ENCODE data around the gene PJA2.

PJA2 gene

GRCh38 chr5:109354761-109355160, 55.0 kb downstream of the PJA2 start:
- Histone ChIP-seq H3K4me3 (replicated peaks; ENCODE audit: low read depth, low read length) (no peak overlapping the region), H3K27me3 (replicated peaks; ENCODE audit: control insufficient read depth, insufficient read depth, low read length) (no peaks in the 10 kb centered on the region), H3K36me3 (ENCODE audit: control insufficient read depth, insufficient read depth, low read length) (peaks cover 2% of the 10 kb centered on the region)
- no peak for DNase-seq (ENCODE audit: extremely low read depth, insufficient read length)
- no peak for TF ChIP-seq CTCF (IDR thresholded peaks at IDR 0.05; ENCODE audit: insufficient read depth, low read length, poor library complexity, severe bottlenecking)

DNA sequence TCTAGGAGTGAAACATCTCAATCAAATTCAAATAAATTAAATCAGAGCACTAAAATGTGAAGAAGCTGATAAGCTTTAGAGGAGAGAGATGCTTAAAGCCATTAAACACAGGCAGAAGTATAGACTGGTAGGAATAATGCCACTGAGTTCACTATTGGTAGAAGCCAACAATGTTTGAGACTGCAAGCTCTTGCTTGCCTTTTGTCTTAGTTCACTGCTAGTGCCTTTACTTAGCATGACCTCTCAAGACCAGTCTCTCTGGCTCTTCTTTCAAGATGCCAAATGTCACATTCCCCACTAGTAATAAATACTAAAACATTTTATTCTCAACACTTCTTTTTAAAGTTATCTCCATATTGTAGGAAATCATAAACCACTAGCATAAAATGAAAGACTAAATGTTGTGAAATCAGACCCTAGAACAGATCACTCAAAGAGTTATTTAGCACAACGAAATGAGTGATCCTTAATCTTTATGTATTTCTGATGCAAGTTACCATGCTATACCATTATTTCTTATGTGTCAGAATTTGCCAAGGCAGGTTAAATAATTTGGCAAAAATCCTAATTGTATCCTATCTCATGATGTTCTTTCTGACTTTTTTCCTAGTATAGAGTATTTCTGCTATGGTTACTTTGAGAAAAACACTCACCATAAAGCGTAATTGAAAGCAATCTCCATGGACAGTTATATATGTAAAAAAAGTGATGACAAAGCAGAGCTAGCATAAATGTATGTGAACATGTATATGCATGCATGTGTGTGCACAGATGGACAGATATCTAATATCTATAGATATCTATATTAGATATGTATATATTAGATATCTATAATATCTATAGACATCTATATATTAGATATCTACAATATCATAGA, 57.5 kb downstream of the PJA2 start:
- H3K36me3 ChIP-seq (ENCODE audit: control insufficient read depth, insufficient read depth, low read length), result peaks cover 5% of the 10 kb centered on the region
- no peak overlapping the region for H3K4me3 ChIP-seq (replicated peaks; ENCODE audit: low read depth, low read length)
- no peak for DNase-seq (ENCODE audit: extremely low read depth, insufficient read length)
- no peaks in the 10 kb centered on the region for H3K27me3 ChIP-seq (replicated peaks; ENCODE audit: control insufficient read depth, insufficient read depth, low read length)
- TF ChIP-seq CTCF (IDR thresholded peaks at IDR 0.05; ENCODE audit: insufficient read depth, low read length, poor library complexity, severe bottlenecking), result no peak

DNA sequence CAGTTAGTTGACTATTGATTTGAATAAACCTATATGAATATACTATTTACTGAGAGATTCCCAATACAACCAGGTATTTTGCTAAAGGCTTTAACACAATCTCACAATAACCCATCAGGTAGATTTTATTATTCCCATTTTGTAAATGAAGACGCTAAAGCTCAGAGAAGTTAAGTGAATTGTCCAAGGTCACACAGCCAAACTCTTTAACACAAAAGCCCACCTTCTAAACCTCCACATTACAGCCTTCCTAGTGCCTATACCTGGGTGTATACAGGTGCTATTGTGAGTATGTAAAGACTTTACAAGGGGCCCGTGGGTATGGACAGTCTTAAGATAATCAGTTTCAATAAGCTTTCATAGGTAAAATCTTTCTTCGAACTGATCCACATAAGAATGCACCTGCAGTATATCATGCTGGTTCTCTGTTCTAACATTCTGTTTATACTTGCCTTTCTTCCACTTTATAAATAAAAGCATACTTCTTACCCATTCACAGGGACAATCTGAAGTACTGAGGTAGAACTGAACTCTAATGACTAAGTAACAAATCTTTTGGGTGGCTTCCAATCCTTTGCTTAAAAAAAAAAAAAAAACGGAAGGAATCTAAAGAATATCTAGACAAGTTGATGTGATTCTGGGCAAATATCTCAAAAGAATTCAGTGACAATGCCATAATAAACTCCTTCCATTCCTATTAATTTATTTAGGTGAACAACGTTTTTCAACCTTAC, 59.1 kb downstream of the PJA2 start:
- no peak for TF ChIP-seq CTCF (IDR thresholded peaks at IDR 0.05; ENCODE audit: insufficient read depth, low read length, poor library complexity, severe bottlenecking)
- no peak overlapping the region for H3K4me3 ChIP-seq (replicated peaks; ENCODE audit: low read depth, low read length)
- no peaks in the 10 kb centered on the region for H3K27me3 ChIP-seq (replicated peaks; ENCODE audit: control insufficient read depth, insufficient read depth, low read length)
- peaks cover 7% of the 10 kb centered on the region for H3K36me3 ChIP-seq (ENCODE audit: control insufficient read depth, insufficient read depth, low read length)
- DNase-seq (ENCODE audit: extremely low read depth, insufficient read length), result no peak

GRCh38 chr5:109349388-109349787, 60.4 kb downstream of the PJA2 start:
- Histone ChIP-seq H3K27me3 (replicated peaks; ENCODE audit: control insufficient read depth, insufficient read depth, low read length) (no peaks in the 10 kb centered on the region), H3K4me3 (replicated peaks; ENCODE audit: low read depth, low read length) (no peak overlapping the region), H3K36me3 (ENCODE audit: control insufficient read depth, insufficient read depth, low read length) (peaks cover 5% of the 10 kb centered on the region)
- DNase-seq (ENCODE audit: extremely low read depth, insufficient read length), result no peak
- no peak for TF ChIP-seq CTCF (IDR thresholded peaks at IDR 0.05; ENCODE audit: insufficient read depth, low read length, poor library complexity, severe bottlenecking)

DNA sequence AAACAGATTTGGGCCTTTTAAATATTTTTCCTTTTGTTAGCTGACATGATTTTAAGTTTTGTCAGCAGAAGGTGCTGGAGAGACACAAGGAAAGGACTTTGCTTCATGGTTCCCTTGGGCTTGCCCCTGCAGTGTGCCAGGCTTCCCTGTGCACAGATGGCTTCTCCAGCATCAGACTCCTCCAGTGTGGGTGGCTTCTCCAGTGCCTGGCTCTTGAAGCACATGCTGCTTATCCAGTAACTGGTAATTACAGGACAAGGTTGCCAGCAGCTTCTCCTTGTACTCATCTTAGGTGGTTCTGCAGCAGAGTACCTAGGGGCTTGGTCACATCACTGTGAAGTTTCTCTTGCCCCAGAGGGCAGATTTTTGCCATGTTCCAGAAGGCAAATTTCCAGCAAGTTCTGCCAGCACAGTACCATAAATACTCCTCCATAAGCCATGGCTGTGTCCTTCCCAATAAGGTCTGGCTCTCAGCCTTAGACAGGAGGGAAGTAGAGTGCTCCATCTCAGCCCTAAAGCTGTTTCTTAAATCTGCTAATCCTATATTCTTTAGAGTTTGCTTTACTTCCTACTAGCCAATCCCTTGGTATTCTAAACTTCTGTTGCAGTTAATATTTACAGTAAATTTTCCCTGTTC, 62.4 kb downstream of the PJA2 start:
- Histone ChIP-seq H3K36me3 (ENCODE audit: control insufficient read depth, insufficient read depth, low read length) (peaks cover 5% of the 10 kb centered on the region), H3K27me3 (replicated peaks; ENCODE audit: control insufficient read depth, insufficient read depth, low read length) (no peaks in the 10 kb centered on the region), H3K4me3 (replicated peaks; ENCODE audit: low read depth, low read length) (no peak overlapping the region)
- DNase-seq (ENCODE audit: extremely low read depth, insufficient read length), result no peak
- TF ChIP-seq CTCF (IDR thresholded peaks at IDR 0.05; ENCODE audit: insufficient read depth, low read length, poor library complexity, severe bottlenecking), result no peak
